T-cell (primary cell): ENCODE data around the gene CYP51A1. TPM values are rescaled to one million over a fixed set of nuclear protein-coding genes. Genes with fewer than 3 reads are reported as not detected.
"Not testable (repeated sequence)": the region's sequence is repeated elsewhere in the genome, so short reads cannot be mapped to it uniquely, and the experiment has no call there.

ENCODE experiments used
- ATAC-seq, 4 experiments: fragments of 200-7000 bp in 3 of 4; fragments of 150-1000 bp in 1 of 4; cut with Tn5 transposase; replicated peaks in 1 of 4; 1 replicate in 3 of 4; 2 replicates in 1 of 4; pipeline ENCODE4 v1.10.0; 2021; ENCODE audit warnings: moderate library complexity in 3 of 4, mild to moderate bottlenecking in 2 of 4, moderate number of reproducible peaks in 1 of 4
- CTCF ChIA-PET, 2 donors: fragments of 300-600 bp; sonication (Branson Sonifier 250); formaldehyde crosslinking; loops; one replicate each; lab custom pipeline; 2022; ENCODE audit warnings: antibody characterized with exemption in 2 of 2; lab: Charles Lee
- POLR2A ChIA-PET, 2 donors: fragments of 300-600 bp; sonication (Branson Sonifier 250); formaldehyde crosslinking; loops; one replicate each; lab custom pipeline; 2022; ENCODE audit warnings: antibody characterized with exemption in 2 of 2; lab: Charles Lee
- DNase-seq, 35 experiments: peaks; one replicate each; pipeline versions ENCODE4 v3.0.0 to v3.0.0-alpha.2; 2013 to 2023
- H3K27ac ChIP-seq: one replicate; pipeline ENCODE4 v1.5.1; 2013; ENCODE audit warnings: low read length
- H3K27me3 ChIP-seq, 2 experiments: replicated peaks in 1 of 2; 1 replicate in 1 of 2; 2 replicates in 1 of 2; pipeline versions ENCODE4 v1.6.1 to v1.7.0; 2013; ENCODE audit warnings: low read length in 1 of 2, mixed read lengths in 1 of 2; ENCODE audit not compliant: control insufficient read depth in 2 of 2, insufficient read depth in 2 of 2; ENCODE audit errors: extremely low read depth in 1 of 2
- H3K36me3 ChIP-seq, 2 donors: 1 replicate in 1 of 2; 2 replicates in 1 of 2; pipeline versions ENCODE4 v1.6.1 to v1.7.0; 2013; ENCODE audit warnings: low read length in 1 of 2; ENCODE audit not compliant: control insufficient read depth in 2 of 2, insufficient read depth in 1 of 2; ENCODE audit errors: extremely low read depth in 1 of 2
- H3K4me1 ChIP-seq, 2 experiments: 1 replicate in 1 of 2; 2 replicates in 1 of 2; pipeline versions ENCODE4 v1.6.1 to v1.7.0; 2013; ENCODE audit warnings: low read length in 2 of 2, mixed read lengths in 1 of 2; ENCODE audit not compliant: insufficient read depth in 2 of 2, control insufficient read depth in 1 of 2; ENCODE audit errors: extremely low read depth in 1 of 2
- H3K4me3 ChIP-seq, 2 donors: 1 replicate in 1 of 2; 2 replicates in 1 of 2; pipeline versions ENCODE4 v1.5.1 to v1.7.0; 2013; ENCODE audit warnings: mild to moderate bottlenecking in 2 of 2, low read length in 1 of 2, moderate library complexity in 1 of 2; ENCODE audit not compliant: control insufficient read depth in 1 of 2; ENCODE audit errors: extremely low read depth in 1 of 2
- H3K9me3 ChIP-seq: 2 replicates; pipeline ENCODE4 v1.7.0; 2013
- H3K27ac Mint-ChIP-seq, 2 donors: one replicate each; pipeline ENCODE4 v1.8.0; 2020 to 2021; ENCODE audit warnings: mild to moderate bottlenecking in 2 of 2, mixed read lengths in 2 of 2
- H3K27me3 Mint-ChIP-seq, 2 donors: one replicate each; pipeline ENCODE4 v1.8.0; 2021 to 2022; ENCODE audit warnings: mixed read lengths in 2 of 2
- H3K36me3 Mint-ChIP-seq: one replicate; pipeline ENCODE4 v1.8.0; 2021; ENCODE audit warnings: mixed read lengths
- H3K4me1 Mint-ChIP-seq, 3 donors: one replicate each; pipeline ENCODE4 v1.8.0; 2020 to 2022; ENCODE audit warnings: mixed read lengths in 3 of 3, mild to moderate bottlenecking in 1 of 3
- H3K4me3 Mint-ChIP-seq, 3 donors: one replicate each; pipeline ENCODE4 v1.8.0; 2020 to 2022; ENCODE audit warnings: mild to moderate bottlenecking in 3 of 3, mixed read lengths in 3 of 3, moderate library complexity in 3 of 3
- H3K9me3 Mint-ChIP-seq, 3 donors: one replicate each; pipeline ENCODE4 v1.8.0; 2020 to 2022; ENCODE audit warnings: mixed read lengths in 3 of 3
- WGBS: methylation state at CpG from one replicate; pipeline ENCODE4 v1.1.5; 2013; ENCODE audit warnings: missing lambda C conversion rate; ENCODE audit not compliant: insufficient coverage; 5-methylcytosine and 5-hydroxymethylcytosine counted together
- total RNA-seq, 35 experiments: library from RNA in 6 of 35; stranded (reverse) in 6 of 35; fragments of 120-200 nt in 1 of 35; gene quantifications; one replicate each; pipeline versions ENCODE4 v1.2.1 to v1.2.4 and lab custom pipeline; 2013 to 2026

The CYP51A1 gene
- total RNA-seq, 5 donors from 2014 or later (not counting 1 experiment from before 2014, with no cell fraction given), result 12.8 to 25.8 (median 18.5) TPM

DNA sequence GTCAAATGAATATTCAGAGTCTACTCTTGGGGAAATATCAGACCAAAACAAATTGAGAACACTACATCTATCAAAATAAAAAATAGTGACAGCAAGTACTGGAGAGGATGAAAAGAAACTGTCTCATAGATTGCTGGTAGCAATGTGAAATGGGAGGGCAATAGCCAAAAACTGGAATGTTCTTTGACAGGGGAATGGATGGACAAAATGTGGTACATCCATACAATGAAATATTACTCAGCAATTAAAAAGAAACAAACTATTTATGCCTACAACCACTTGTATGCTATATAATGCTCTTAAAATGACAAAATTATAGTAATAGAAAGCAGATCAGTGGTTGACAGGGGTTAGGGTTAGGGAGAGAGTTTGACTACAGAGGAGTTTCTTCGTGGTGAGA lies 46.0 kb downstream of the CYP51A1 start:
- ChIA-PET CTCF (no interaction called here), POLR2A (no interaction called here)
- H3K9me3 ChIP-seq, result no peaks in the 10 kb centered on the region
- DNase-seq, result no peak
- H3K4me3 ChIP-seq, result no peak overlapping the region
- Mint-ChIP-seq H3K9me3 (no peaks in the 10 kb centered on the region), H3K27ac (no peak overlapping the region), H3K36me3 (peaks cover 62% of the 10 kb centered on the region), H3K4me1 (no peaks in the 10 kb centered on the region), H3K4me3 (no peak overlapping the region), H3K27me3 (no peaks in the 10 kb centered on the region)
- H3K36me3 ChIP-seq, result peaks cover 0 to 54% of the 10 kb centered on the region in 2 donors
- no peaks in the 10 kb centered on the region for H3K27me3 ChIP-seq
- H3K4me1 ChIP-seq, result no peaks in the 10 kb centered on the region
- ATAC-seq, result no peak
- WGBS, result no CpG with 5 or more reads among the region's 1 CpG
- H3K27ac ChIP-seq, result no peak overlapping the region

GRCh38 chr7:92083922-92084321 lies 50.4 kb downstream of the CYP51A1 start:
- CTCF ChIA-PET, H3K4me1 ChIP-seq, H3K9me3 Mint-ChIP-seq, H3K27ac ChIP-seq, H3K27ac Mint-ChIP-seq, H3K4me3 ChIP-seq, H3K27me3 Mint-ChIP-seq, H3K27me3 ChIP-seq, H3K4me1 Mint-ChIP-seq, ATAC-seq, H3K9me3 ChIP-seq, DNase-seq: not testable (repeated sequence)
- Mint-ChIP-seq H3K36me3 (peaks cover 67% of the 10 kb centered on the region), H3K4me3 (peak overlapping the region in 1 of 3 donors; percentile 13)
- peaks cover 0 to 53% of the 10 kb centered on the region in 2 donors for H3K36me3 ChIP-seq
- POLR2A ChIA-PET, result interaction anchor here in 1 of 2 donors (0.5 kb wide), 1 partner anchor 20 kb away, joined by 3 read pairs; no protein-coding TSS in a partner anchor
- WGBS, result 100% methylated on average over 3 of the region's 6 CpGs

- Histone ChIP-seq H3K4me3 (no peak overlapping the region), H3K27ac (no peak overlapping the region), H3K36me3 (peaks cover 0 to 32% of the 10 kb centered on the region in 2 donors), H3K9me3 (no peaks in the 10 kb centered on the region), H3K27me3 (no peaks in the 10 kb centered on the region), H3K4me1 (no peaks in the 10 kb centered on the region)
- H3K36me3 Mint-ChIP-seq, result peaks cover 54% of the 10 kb centered on the region
- ATAC-seq (no peak), DNase-seq (no peak)
- no CpG with 5 or more reads among the region's 1 CpG for WGBS
- H3K4me1 Mint-ChIP-seq, result no peaks in the 10 kb centered on the region
- POLR2A ChIA-PET, result interaction anchor here in 1 of 2 donors (0.6 kb wide), 1 partner anchor 56 kb away, joined by 3 read pairs; no protein-coding TSS in a partner anchor
- H3K4me3 Mint-ChIP-seq, result no peak overlapping the region
- H3K27me3 Mint-ChIP-seq, result no peaks in the 10 kb centered on the region
- H3K27ac Mint-ChIP-seq, result no peak overlapping the region
- CTCF ChIA-PET, result interaction anchor here in 1 of 2 donors (0.6 kb wide), 1 partner anchor 62 kb away, joined by 5 read pairs; no protein-coding TSS in a partner anchor
- no peaks in the 10 kb centered on the region for H3K9me3 Mint-ChIP-seq
These were observed 57.8 kb downstream of the CYP51A1 start for GRCh38 chr7:92076509-92076908.

- Histone ChIP-seq H3K36me3 (peaks cover 0 to 35% of the 10 kb centered on the region in 2 donors), H3K4me1 (no peaks in the 10 kb centered on the region), H3K27me3 (no peaks in the 10 kb centered on the region), H3K27ac (no peak overlapping the region), H3K9me3 (no peaks in the 10 kb centered on the region), H3K4me3 (no peak overlapping the region)
- ATAC-seq (no peak), DNase-seq (no peak)
- ChIA-PET POLR2A (interaction anchor here in 1 of 2 donors (0.5 kb wide), 1 partner anchor 279 kb away, joined by 4 read pairs; no protein-coding TSS in a partner anchor), CTCF (interaction anchor here in 1 of 2 donors (0.5 kb wide), 1 partner anchor 56 kb away, joined by 7 read pairs; no protein-coding TSS in a partner anchor)
- H3K27ac Mint-ChIP-seq, result peak overlapping the region in 1 of 2 donors; percentile 28
- H3K36me3 Mint-ChIP-seq, result peaks cover 58% of the 10 kb centered on the region
- H3K27me3 Mint-ChIP-seq, result no peaks in the 10 kb centered on the region
- WGBS, result 29% methylated on average over 1 of the region's 4 CpGs
- H3K4me1 Mint-ChIP-seq, result no peaks in the 10 kb centered on the region
- H3K4me3 Mint-ChIP-seq, result no peak overlapping the region
- no peaks in the 10 kb centered on the region for H3K9me3 Mint-ChIP-seq
These were observed 58.7 kb downstream of the CYP51A1 start for GRCh38 chr7:92075455-92076158.

GRCh38 chr7:92072708-92073107 lies 61.6 kb downstream of the CYP51A1 start:
- peaks cover 61% of the 10 kb centered on the region for H3K36me3 Mint-ChIP-seq
- WGBS, result no CpG with 5 or more reads among the region's 3 CpGs

GRCh38 chr7:92072121-92072520 lies 62.2 kb downstream of the CYP51A1 start:
- WGBS, result no CpG with 5 or more reads among the region's 1 CpG
- CTCF ChIA-PET, result interaction anchor here in 1 of 2 donors (0.7 to 0.8 kb wide), 2 partner anchors 10 to 121 kb away, joined by 3 to 4 read pairs; no protein-coding TSS in a partner anchor
- Mint-ChIP-seq H3K27me3 (no peaks in the 10 kb centered on the region), H3K9me3 (no peaks in the 10 kb centered on the region), H3K4me1 (no peaks in the 10 kb centered on the region), H3K27ac (no peak overlapping the region), H3K36me3 (peaks cover 61% of the 10 kb centered on the region), H3K4me3 (no peak overlapping the region)
- H3K4me3 ChIP-seq, result no peak overlapping the region
- H3K9me3 ChIP-seq, result no peaks in the 10 kb centered on the region
- H3K36me3 ChIP-seq, result peaks cover 4 to 30% of the 10 kb centered on the region in 2 donors
- H3K27me3 ChIP-seq, result no peaks in the 10 kb centered on the region
- H3K27ac ChIP-seq, result no peak overlapping the region
- ATAC-seq (no peak), DNase-seq (no peak)
- H3K4me1 ChIP-seq, result no peaks in the 10 kb centered on the region
- POLR2A ChIA-PET, result no interaction called here

More at GRCh38 chr7:92072708-92073107, 61.6 kb downstream of the CYP51A1 start:
- no peaks in the 10 kb centered on the region for H3K27me3 Mint-ChIP-seq
- no peak overlapping the region for H3K27ac Mint-ChIP-seq
- no peaks in the 10 kb centered on the region for H3K9me3 Mint-ChIP-seq
- no peaks in the 10 kb centered on the region for H3K4me1 Mint-ChIP-seq
- Histone ChIP-seq H3K9me3 (no peaks in the 10 kb centered on the region), H3K27ac (no peak overlapping the region), H3K4me1 (no peaks in the 10 kb centered on the region), H3K4me3 (no peak overlapping the region), H3K36me3 (peaks cover 0 to 28% of the 10 kb centered on the region in 2 donors), H3K27me3 (no peaks in the 10 kb centered on the region)
- H3K4me3 Mint-ChIP-seq, result no peak overlapping the region
- CTCF ChIA-PET, result interaction anchor here in 1 of 2 donors (0.7 to 0.8 kb wide), 2 partner anchors 10 to 122 kb away, joined by 3 to 4 read pairs; no protein-coding TSS in a partner anchor
- POLR2A ChIA-PET, result no interaction called here
- ATAC-seq (no peak), DNase-seq (no peak)
